Measurements from ENCODE around the gene RPN2.

DNA sequence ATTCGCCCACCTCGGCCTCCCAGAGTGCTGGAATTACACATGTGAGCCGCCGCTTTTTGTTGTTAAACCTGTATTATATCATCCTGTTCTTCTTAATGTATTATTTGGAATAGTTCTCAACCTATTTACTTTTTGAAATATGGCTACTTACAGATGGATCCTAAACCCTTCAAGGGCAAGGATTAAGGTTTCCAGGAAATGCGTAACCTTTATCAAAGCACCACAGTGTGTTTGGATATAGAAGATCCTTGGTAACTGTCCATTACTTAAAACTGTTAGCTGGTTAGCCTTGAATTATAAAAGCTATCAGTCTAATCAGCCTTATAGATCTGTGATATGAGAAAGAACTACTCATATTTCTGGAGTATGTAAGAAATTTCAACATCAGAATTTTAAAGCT, 12.3 kb upstream of the RPN2 start:
- TF ChIP-seq, protein P1, sequence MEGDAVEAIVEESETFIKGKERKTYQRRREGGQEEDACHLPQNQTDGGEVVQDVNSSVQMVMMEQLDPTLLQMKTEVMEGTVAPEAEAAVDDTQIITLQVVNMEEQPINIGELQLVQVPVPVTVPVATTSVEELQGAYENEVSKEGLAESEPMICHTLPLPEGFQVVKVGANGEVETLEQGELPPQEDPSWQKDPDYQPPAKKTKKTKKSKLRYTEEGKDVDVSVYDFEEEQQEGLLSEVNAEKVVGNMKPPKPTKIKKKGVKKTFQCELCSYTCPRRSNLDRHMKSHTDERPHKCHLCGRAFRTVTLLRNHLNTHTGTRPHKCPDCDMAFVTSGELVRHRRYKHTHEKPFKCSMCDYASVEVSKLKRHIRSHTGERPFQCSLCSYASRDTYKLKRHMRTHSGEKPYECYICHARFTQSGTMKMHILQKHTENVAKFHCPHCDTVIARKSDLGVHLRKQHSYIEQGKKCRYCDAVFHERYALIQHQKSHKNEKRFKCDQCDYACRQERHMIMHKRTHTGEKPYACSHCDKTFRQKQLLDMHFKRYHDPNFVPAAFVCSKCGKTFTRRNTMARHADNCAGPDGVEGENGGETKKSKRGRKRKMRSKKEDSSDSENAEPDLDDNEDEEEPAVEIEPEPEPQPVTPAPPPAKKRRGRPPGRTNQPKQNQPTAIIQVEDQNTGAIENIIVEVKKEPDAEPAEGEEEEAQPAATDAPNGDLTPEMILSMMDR (IDR thresholded peaks at IDR 0.05), result no peak
- TF ChIP-seq POLR2A (IDR thresholded peaks at IDR 0.05; ENCODE audit: low read depth), result no peak
